ENCODE results near the gene SDR42E2. TPM values are rescaled to one million over a fixed set of nuclear protein-coding genes. Genes with fewer than 3 reads are reported as not detected.

The SDR42E2 gene
- not detected in 2 replicates for total RNA-seq

DNA sequence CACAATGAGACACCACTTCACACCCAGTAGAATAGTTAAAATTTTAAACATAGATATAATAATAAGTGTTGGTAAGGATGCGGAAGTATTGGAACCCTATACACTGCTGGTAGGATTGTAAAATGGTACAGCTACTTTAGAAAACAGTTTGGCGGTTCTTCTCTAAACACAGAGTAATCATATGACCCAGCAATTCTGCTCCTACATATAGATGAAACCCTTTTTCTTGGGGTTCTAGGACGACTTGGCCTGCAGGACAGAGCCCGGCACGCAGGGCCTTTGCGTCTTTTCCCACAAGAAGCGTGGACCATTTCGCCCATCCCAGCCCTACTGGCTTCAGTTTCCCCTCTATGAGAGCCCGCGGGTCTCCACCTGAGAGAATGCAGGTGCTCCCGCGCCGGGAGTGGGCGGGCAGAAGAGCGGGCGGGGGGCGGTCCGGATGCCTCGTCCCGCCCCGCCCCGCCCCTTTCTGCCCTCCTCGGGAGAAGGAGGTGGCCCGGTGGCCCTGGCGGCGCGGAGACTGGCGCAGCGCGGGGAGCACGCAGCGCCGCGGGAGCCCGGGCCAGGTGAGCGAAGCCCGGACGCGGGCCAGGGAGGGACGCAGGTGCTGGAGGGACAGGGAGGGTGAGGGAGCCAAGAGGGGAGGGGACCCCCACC is at the start of gene SDR42E2:
Gene SDR42E2 (plus strand): TSS at position 508 of the 657 bp plus-strand sequence. CDS start 3,077 bp downstream, outside the sequence.

DNA sequence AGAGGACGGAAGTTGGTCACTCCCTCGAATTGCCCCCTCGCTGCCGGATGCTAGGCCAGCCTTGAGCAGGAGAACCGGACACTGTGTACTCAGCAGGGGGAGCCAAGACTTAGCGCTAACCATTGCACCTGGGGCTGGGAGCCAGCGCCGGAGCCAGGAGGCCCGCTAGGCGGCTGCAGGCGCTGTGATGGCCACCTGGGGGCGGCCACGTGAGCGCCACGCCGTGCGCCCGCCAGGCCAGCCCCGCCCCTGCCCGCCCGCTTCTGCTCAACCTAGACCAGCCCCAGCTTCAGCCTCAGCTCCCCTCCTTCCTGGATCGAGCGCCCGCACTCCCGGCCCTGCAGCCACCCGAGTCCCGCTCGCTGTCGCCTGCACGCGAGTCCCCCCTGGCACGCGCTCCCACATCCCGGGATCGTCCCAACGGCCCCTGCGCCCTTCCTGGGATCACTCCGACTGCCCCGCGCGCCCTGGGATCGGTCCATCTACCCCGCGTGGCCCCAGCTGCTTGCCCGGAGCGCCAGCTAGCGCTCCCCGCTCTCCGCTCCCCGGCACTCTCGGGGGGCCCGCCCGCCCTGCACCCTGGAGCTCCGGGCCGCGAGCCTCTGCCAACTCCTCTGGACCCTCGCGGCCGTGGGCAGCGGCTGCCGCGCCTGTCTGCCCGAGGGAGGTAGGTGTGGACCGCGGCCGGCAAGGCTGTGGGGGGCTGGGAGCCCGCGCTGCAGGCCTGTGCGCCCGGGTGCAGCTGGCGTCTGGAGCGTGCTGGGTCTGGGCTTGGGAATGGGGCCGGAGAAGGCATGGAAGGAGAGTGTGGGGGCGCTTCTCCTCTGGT is 43.9 kb downstream of the SDR42E2 start, which contains the start of gene EEF2K:
Gene EEF2K (plus strand): TSS at position 266 of the 829 bp plus-strand sequence. CDS start 19,452 bp downstream, outside the sequence.

Other genes with a start within 250 kb of the SDR42E2 start
- 190 and 206 TPM in 2 replicates for gene UQCRC2, start 209.1 kb upstream of the SDR42E2 start, total RNA-seq
- not detected in 2 replicates for gene PDZD9, start 161.4 kb upstream of the SDR42E2 start, total RNA-seq
- gene MOSMO, start 154.4 kb upstream of the SDR42E2 start, total RNA-seq = 10.7 and 14.6 TPM in 2 replicates
- gene VWA3A, start 70.0 kb upstream of the SDR42E2 start, total RNA-seq = under 0.01 TPM in 1 of 2 replicates, not detected in the other
- 16.5 and 16.9 TPM in 2 replicates for gene EEF2K, start 43.8 kb downstream of the SDR42E2 start, total RNA-seq
- gene POLR3E, start 134.9 kb downstream of the SDR42E2 start, total RNA-seq = 43.1 and 43.5 TPM in 2 replicates
- 40.9 and 58.5 TPM in 2 replicates for gene CDR2, start 212.1 kb downstream of the SDR42E2 start, total RNA-seq

Measured in regular cardiac myocyte (primary cell).